Pulmonary artery endothelial cell (primary cell): ENCODE results near the gene DMD. TPM values are rescaled to one million over a fixed set of nuclear protein-coding genes. Genes with fewer than 3 reads are reported as not detected.
"Not testable (repeated sequence)": the region's sequence is repeated elsewhere in the genome, so short reads cannot be mapped to it uniquely, and the experiment has no call there.

ENCODE experiments used
- DNase-seq: peaks from one replicate; pipeline ENCODE4 v3.0.0-alpha.2; 2011; ENCODE audit warnings: low read depth, low spot score
- total RNA-seq: library from RNA; depleted of rRNA; stranded (reverse); fragments of >200 nt; gene quantifications from 2 replicates; pipeline ENCODE4 v1.2.3, GENCODE V29; 2014

Gene DMD
- total RNA-seq, 1 donor from 2014 or later = 5.7 TPM

DNA sequence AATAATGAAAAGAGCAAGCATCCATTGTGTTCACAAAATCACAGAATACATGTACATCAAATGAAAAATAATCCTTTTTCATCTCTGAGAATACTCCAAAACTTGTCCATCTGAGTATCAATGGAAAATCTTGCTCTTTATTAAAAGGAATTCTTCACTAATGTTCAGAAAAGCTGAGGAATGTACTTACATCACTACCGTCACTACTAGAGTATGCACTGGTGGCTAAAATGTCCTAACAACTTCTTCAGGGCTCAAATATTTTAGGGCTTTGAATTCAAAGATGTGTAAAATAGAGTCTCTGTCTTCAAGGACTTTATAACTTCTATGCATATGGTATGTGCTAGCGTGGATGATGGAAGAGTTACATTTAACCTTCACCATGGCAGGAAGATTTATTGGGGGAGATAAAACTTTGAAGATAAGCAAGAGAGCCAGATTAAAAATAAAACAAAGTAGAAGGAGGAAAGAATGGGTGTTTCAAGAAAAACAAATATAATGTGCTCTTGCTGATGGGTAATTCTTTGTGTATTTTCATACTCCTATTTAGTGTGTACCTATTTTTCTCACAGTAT lies 55.1 kb downstream of the DMD start:
- DNase-seq = no peak

DNA sequence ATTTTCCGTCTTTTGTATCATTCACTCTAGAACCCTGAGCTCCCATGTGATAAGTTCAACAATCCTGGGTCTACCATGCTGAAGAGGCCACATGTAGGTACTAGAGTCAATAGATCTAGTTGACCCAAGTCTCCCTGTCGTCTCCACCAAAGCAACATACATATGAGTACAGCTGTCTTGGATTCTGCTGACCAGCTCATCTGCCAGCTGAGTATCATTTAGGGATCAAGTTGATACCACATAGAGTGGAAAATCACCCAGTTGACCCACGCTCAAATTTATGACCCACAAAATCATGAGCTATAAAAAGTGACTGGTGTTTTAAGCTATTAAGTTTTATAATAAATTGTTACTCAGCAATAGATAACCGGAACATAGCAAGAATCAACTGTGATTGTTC lies 61.8 kb downstream of the DMD start:
- no peak for DNase-seq

DNA sequence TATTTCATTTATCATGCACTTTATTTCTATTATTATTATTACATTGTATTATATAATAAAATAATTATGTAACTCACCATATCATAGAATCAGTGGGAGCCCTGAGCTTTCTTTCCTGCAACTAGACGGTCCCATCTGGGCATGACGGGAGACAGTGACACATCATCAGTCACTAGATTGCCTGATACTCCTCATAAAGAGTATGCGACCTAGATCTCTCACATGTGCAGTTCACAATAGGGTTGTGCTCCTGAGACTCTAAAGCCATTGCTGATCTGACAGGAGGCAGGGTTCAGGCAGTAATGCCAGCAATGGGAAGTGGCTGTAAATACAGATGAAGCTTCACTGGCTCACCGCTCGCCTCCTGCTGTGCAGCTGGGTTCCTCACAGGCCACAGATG lies 62.3 kb downstream of the DMD start:
- DNase-seq = no peak

DNA sequence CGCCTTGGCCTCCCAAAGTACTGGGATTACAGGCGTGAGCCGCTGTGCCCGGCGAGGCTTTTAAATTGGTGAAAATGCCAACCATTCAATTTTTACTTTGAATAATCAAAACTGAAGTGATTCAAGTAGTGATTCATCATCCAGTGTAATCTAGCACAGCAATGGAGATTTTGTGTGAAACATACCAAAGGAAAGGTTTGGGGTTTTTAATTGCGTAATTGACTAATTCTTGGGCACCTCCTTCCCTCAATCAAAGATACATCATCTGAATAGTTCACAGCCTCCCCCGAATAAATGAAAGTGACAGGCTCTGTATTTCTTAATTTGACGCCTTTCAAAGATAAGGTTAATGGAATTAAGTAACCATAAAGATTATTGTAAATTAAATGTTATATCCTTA lies 69.0 kb downstream of the DMD start:
- DNase-seq = no peak

DNA sequence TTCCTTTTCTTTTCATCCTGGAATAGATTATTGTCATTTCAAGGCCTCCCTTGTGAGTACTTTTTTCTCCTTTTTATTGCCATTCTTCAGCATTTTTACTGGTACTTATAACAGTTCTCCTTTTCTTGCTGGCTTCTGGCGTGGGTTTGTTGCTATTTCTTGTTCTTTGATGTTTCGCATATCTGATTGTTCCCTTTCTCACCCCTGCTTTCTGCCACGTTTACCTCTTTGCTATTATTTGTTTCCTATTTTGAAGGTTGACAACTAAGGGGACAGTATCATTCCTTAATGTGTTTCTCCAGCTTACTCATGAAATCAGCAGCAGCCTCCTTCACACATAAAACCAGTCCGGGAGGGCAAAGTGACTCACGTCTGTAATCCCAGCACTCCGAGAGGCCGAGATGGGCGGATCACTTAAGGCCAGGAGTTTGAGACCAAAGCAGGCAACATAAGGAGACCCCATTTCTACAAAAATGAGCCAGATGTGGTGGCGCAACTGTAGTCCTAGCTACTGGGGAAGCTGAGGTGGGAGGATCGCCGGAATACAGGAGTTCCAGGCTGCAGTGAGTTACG lies 72.6 kb downstream of the DMD start:
- DNase-seq = no peak

DNA sequence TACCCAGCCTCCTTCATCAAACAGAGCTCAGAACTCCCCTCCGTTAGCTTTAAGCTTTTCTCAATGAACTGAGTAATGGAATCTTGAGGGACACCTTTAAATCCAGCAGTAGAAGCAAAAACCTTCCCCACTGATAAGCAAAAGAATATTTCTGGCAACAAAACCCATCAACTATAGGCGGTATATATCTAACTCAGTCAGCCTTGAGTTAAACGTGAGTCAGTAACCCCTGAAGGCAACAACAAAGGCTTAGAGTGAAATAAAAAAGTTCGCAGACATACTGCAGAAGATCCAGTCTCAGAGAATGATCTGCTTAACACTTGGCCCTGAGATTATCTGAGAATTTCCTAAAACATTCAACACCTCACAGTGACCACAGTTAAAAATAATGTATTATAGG lies 77.2 kb downstream of the DMD start:
- DNase-seq = no peak

DNA sequence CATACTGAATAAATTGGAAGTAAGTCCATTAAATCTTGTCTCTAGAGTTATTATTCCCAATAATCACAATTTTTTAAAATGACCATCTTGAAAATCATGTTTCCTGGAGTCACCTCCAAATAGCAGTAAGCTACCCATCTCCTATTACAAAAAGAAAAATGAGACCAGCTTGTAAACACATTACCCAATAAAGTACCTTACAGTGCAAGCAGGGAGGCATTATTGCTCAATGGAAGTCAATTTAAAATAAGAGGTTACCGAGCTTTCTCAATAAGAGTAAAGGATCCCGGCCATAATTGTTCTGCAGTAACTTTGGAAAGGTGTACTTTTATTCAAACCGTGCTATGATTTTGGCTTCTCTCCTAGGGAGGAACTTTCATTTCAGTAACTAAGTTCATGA lies 78.0 kb downstream of the DMD start:
- no peak for DNase-seq

DNA sequence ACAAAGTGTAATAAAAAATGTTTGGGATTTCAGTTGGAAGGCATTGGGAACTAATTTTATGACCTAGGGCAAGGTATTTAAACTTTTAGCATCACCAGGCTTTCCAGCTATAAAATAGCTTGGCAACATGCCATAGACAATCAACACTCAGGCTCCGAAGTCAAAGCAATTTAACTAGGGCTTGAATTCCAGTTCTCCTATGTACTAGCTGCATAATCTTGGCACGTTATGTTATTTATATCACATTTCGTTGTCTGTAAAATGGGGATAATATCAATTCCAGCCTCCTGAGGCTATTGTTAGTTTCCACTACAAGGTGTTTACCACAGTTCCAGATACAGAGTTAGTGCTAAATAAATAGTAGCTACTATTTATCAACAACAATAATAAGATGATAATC lies 78.8 kb downstream of the DMD start:
- no peak for DNase-seq

DNA sequence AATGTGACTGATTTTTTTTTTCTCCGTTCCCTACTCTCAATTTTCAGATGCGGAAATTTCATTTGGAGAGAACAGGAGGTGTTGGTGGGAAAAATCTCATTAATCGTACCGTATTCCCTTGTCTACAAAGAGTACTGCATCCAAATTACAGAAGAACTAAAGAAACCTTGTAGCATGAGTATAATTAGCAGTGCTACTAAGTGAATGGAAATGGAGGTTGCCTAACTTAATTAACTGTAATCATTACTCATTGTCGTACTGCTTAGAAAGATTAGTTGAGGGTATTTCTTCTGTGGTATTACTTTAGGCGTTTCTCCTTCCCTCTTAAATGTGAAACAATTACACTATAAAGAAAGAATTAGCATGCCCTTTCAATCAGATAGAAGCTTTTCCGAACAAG lies 81.7 kb downstream of the DMD start:
- no peak for DNase-seq

DNA sequence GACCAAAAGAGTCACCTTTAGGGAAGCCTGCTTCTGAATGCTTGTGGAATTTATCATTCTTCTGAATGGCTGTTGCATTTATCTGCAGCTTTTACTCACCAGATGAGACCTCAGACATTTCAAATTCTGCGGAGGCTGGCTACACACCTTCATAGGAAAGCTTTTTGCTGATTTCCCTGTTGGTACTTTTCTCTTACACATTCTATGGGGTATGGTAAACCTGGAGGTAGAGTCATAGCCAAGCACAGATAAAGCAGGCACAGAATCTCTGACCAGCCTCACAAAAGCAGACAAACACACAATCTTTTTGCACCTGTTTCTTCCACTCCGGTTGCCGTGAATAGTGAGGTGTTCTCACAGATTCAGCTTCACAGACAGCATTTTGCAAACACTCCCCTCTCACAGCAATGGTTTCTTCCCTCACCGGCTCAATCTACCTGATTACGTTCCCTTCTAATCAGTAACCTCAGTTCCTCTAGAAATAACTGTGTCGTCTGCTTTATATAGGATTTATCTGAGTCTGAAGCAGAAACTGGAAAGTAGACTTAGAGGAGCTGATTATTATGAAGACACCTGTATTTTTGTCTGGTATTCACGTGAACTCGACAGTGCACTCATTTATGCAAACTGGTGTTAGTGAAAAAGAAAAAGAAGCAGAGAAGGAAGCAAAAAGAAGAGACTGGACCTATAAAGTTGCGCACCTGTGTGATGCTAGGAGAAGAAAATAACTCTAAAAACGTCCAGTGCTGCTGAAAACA lies 83.1 kb downstream of the DMD start:
- DNase-seq = no peak

DNA sequence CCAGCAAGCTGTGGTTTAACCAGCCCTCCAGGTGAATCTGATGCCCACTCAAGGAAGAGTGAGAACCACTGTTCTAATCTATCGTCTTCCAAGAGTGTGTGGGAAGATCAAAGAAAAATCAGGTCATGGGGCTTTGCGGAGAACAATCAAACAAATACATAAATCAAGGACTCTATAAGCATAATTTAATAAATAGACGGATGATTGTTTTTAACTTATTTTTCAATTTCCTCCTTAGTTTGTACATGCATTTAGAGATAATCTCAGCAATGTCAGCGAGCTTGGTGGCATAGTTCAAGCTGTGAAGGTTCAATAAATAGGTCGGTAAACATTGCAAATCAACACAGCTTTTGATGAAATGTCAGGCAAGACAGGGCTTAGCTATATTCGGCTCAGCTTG lies 84.9 kb downstream of the DMD start:
- DNase-seq = no peak

DNA sequence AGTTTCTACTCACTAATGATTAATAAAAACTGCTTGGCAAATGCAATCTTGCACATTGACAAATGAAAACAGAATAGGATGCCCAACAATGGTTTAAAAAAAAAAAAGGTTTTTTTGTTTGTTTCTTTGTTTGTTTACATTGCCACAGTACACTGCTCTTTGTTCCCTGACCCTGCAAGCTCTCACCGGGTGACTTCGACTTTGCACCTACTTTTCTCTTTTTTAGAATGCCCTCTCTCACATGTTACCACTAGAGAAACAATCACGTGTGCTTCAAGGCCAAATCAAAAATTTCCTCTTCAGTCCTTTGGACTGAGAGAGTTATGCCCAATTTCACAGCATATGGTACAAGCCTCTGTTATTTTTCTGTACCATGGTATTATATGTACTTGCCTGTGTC lies 101.5 kb downstream of the DMD start:
- no peak for DNase-seq

DNA sequence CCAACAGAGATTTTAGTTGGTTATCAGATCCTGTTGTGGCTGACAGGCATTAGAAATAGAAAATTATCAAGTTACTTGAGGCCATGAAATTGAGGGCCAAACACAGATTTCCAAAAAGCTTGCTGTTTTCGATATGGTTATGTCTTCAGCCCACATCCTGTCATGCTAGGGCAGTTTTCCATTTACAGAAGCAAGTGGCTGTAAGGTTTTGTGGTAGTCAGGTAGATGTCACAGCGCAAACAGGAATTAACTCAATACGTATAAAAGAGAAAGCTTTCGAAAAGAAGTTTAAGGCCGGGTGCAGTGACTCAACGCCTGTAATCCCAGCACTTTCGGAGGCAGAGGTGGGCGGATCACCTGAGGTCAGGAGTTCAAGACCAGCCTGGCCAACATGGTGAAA lies 104.6 kb downstream of the DMD start:
- DNase-seq = no peak

DNA sequence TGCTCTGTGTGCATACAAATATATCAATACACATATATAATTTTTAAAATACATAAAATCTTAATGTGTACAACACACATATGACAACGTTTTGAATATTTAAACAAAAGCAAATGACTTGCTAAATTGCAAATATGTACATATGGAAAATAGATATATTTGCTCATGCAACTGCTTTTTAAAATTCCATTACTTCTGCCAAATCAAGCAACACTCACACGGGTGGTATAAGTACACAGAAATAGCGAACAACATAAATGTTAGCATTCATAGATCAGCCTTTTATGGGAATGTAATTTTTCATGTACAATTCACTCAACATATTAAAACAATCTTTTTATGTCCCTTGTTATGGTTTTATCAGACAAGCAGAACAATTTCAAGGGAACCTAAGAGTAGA lies 116.3 kb downstream of the DMD start:
- DNase-seq = no peak

DNA sequence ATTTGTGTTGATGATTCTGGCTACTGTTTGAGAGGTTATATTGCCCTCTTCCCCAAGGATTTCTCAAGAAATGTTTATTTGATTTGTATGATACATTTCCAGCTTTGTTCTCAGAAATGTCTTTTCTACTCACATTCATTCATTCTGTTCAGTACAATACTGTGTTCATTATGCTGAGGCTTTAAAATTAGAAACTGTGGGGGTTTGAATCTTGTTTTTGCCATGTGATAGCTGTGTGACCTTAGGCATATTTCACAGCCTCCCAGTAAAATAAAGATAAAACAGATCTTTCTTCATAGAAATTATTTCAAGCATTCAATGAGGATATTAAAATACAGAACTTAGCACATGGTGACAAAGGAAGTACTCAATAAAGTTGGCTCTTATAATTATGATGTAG lies 123.9 kb downstream of the DMD start:
- DNase-seq = no peak

DNA sequence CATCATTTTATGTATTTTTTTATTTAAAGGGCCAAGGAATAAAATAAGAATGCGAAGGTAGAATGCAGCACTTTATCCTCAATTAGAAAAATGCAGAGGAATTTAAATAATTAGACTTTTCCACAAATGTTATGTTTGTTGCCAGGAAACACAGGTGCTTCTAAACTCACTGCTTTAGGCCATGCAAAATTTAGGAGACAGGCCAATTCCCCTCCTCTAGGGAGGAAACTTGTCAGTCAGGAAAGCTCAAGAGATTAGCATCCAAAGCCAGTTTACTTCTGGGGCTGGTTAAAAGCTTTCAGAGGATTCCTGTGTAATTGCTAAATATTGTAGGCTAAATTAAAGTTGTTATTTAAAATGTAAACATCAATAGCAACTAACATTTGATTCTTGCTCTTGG lies 124.5 kb downstream of the DMD start:
- DNase-seq = no peak

DNA sequence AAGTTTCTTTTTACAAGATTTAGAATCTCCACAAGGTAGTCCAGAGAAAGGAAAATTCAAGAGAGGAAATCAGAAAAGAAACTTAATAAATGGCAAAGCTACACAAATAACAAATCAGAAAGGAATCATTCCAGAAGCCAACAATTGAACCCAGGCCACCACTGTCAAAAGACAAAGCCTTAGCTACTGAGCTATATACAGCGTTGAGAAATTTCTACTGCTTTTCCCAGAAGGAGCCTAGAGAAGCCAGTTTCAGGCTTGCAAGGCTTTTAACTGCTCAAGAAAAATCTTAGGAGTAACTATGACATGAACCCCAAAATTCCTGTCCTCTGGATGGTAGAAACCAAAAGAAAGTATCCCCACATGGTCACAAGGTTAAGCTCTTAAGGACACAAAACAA lies 129.0 kb downstream of the DMD start:
- no peak for DNase-seq

DNA sequence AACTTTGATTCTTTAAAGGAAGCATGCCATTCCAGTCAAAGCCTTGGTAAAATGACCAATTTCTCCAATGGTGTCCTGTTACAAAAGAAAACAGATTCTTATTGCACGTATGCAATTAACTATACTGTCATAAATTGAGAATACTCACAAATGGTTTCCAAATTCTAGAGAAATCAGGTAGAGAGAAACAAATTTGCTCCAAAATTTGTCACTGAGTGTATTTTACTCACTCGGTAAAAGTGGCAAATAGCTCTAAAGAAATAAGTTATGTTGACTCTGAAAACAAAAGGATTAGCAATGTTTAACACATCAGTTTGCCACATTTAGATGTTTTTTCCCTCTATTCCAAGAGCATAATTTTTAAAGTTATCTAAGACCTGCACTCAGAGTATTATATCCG lies 133.1 kb downstream of the DMD start:
- DNase-seq = no peak

DNA sequence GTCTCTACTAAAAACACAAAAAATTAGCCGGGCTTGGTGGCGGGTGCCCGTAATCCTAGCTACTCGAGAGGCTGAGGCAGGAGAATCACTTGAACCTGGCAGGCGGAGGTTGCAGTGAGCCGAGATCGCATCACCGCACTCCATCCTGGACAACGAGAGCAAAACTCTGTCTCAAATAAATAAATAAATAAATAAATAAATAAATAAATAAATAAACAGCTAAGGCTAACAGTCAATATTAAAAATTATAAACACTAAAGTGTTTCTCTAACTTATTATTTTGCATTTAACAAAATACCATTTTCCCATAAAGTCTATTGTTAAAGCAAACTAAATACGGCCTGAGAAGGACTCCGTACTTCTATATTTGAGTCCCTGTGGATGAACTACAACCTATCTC lies 137.7 kb downstream of the DMD start:
- DNase-seq = not testable (repeated sequence)

DNA sequence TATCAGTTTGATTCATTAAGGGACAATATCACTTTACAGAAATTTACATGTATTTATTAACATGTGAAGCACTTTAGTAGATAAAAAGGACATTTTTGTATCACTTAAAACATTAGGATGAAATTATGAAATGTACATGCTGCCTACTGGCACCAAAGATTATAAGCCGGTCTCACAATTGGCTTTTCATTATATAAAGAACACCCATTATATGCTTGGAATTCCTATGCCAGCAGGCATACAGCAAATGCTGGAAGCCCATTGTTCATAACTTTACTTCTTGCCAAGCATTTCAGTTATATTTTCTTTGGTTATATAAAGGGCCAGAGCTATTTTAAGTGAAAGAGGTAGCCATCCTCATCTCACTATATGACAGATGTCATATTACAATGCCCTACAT lies 145.9 kb downstream of the DMD start:
- DNase-seq = no peak

DNA sequence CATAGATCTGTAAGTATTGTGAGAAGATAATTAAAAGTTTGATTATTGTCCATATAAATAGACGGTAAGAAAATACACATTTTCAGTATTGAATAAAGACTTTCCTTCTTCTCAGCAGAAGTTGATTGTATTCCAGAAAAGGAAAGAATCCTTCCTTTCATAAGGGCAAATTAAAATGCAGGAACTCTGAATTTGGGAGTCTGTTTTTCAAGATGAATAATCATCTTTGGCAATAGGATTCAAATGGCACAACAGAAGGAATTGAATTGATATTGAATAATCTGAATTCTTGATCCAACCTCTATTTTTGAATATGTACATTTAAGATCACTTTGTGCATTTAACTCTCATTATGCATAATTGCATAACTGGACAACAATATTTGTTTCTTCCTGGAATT lies 149.3 kb downstream of the DMD start:
- DNase-seq = no peak

DNA sequence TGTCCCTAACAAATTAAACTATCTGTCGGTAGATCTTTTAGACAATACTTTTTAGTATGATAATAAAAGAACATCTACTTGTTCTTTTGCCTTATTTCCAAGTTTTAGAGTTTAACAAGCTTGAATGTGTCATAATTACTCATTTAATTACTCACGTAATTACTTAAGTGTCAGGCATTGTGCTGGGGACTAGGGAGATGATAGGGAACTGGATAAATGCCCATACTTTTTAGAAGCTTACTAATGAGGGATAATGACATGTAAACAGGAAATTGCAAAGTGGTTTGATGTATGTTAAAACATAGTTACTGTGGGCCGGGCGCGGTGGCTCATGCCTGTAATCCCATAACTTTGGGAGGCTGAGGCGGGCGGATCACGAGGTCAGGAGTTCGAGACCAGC lies 158.3 kb downstream of the DMD start:
- DNase-seq = no peak

DNA sequence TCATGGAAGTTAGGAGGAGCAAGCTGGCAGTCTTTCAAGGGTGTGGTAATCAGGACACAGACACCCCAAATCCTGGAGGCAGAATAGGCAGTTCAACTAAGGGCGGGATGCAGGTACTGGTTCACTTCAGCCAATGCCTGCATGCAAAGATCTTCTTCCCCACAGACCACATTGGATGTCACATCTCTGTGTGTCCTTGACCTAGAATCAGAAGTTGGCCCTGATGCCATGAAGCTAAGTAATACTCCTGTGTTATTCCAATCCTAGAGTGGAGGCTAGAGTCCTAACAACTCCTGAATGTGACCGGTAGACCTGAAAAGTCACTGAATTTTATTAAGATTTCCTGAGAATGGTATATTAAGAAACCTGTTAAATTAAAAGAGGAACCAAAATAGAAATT lies 165.5 kb downstream of the DMD start:
- no peak for DNase-seq
